KOPT-K1 (cell line): ENCODE data around the gene CERS3.
"Not testable (repeated sequence)": the region's sequence is repeated elsewhere in the genome, so short reads cannot be mapped to it uniquely, and the experiment has no call there.

Experiments used
- H3K27ac ChIP-seq: fragments of 200-600 bp; sonication (generic); 2 replicates; pipeline ENCODE4 v1.5.1; 2016; ENCODE audit warnings: antibody characterized with exemption, mild to moderate bottlenecking, low read depth, low read length; ENCODE audit not compliant: poor library complexity, severe bottlenecking
- H3K36me3 ChIP-seq: fragments of 200-600 bp; sonication (generic); 2 replicates; pipeline ENCODE4 v1.5.1; 2017; ENCODE audit warnings: antibody characterized with exemption, mild to moderate bottlenecking, low read length, moderate library complexity; ENCODE audit not compliant: insufficient read depth
- H3K9me3 ChIP-seq: fragments of 200-600 bp; sonication (generic); 2 replicates; pipeline ENCODE4 v1.5.1; 2017; ENCODE audit warnings: antibody characterized with exemption, low read length, mild to moderate bottlenecking; ENCODE audit not compliant: insufficient read depth, poor library complexity, severe bottlenecking

CERS3 gene

DNA sequence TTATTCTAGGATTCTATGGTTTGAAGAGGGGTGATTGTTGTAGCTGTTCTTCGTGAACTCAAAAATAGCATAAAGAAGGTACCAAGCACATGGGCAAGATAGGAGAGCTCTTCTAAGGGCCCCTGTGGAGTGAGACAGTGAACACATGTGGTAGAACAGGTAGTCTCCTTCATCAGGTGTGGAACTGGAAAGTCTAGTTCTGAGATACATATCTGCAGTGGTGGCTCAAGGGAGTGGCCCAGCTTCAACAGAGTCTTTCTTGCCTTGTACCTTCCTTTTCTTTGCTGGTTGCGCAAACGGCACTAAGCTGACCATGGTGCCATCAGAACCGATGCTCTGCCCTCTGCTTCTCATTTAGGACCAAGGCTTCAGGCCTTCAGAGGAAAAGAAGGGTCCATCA lies 65.2 kb downstream of the CERS3 start:
- H3K27ac ChIP-seq: no peak overlapping the region
- no peaks in the 10 kb centered on the region for H3K9me3 ChIP-seq
- H3K36me3 ChIP-seq: no peaks in the 10 kb centered on the region

DNA sequence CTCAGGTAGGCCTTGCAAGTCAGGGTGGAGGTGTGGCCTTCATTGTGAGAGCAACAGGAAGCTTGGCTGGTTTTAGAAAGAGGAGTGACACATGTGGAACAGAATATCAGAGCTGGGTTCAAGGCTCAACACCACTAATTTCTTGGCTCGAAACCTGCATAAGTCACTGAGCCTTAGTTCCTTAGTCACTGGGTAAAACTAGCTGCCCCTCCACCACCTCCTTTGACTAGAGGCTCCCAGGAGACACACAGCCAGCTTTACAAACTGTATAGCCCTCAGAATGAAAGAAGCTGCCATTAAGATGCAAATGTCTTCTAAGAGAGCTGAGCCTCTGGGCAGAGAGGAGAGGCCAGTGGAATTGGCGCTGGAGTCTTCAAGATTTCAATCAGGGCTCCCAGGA lies 67.7 kb downstream of the CERS3 start:
- Histone ChIP-seq H3K36me3 (no peaks in the 10 kb centered on the region), H3K27ac (no peak overlapping the region), H3K9me3 (no peaks in the 10 kb centered on the region)

DNA sequence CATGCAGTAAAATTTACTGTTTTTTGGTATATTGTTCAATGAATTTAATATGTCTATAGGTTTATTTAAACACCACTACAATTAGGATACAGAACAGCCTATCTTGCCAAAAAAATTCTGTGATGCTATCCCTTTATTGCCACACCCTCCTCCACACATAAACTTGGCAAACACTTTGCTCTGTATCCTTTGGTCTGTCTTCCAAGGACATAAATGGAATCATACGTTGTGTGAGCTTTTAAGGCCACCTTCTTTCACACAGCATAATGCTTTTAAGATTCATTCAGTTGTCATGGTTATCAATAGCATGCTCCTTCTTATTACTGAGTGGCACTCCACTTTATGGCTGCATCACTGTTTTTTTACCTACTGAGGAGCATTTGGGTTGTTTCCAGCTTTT lies 71.5 kb downstream of the CERS3 start:
- Histone ChIP-seq H3K36me3 (no peaks in the 10 kb centered on the region), H3K27ac (no peak overlapping the region), H3K9me3 (no peaks in the 10 kb centered on the region)

DNA sequence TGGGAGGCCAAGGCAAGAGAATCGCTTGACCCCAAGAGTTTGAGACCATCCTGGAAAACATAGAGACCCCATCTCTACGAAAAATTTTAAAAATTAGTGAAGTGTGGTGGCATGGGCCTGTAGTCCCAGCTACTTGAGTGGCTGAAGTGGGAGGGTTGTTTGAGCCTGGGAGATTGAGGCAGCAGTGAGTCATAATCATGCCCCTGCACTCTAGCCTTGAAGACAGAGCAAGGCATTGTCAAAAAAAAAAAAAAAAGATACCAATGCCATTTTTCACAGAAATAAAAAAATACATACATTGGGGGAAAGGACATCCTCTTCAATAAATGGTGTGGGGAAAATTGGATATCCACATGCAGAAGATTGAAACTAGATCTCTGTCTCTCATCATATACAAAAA lies 74.6 kb downstream of the CERS3 start:
- no peaks in the 10 kb centered on the region for H3K36me3 ChIP-seq

DNA sequence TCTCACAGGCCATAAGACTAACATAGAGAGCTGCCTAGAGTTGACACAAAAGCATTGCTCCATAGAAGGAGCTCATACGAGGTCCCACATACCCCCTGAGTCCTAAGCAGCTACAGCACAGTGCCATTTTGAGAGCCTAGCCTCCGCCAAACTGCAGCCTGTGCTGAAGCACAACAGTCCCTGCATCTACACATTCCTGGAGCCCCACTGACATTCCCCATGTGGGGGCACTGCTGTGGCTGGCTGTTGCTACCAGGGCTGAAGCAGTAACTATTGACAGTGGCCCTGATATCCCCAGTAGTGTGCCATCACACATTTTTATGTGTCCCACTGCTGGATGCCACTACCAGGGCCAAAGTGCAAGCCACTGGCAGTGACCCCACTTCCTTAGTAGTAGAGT lies 80.3 kb downstream of the CERS3 start:
- H3K27ac ChIP-seq: no peak overlapping the region
- no peaks in the 10 kb centered on the region for H3K36me3 ChIP-seq
- no peaks in the 10 kb centered on the region for H3K9me3 ChIP-seq

More for the DNA sequence above, 74.6 kb downstream of the CERS3 start:
- no peaks in the 10 kb centered on the region for H3K9me3 ChIP-seq
- H3K27ac ChIP-seq: no peak overlapping the region

DNA sequence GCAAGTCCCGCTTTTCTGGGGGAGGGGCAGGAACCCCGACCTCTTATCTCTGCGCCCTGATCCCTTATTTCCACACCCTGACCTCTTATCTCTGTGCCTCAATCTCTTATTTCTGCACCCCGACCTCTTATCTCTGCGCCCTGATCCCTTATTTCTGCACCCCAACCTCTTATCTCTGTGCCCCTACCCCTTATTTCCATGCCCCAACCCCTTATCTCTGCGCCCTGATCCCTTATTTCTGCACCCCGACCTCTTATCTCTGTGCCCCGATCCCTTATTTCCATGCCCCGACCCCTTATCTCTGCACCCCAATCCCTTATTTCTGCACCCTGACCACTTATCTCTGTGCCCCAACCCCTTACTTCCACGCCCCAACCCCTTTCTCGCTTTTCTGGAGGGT lies 87.7 kb downstream of the CERS3 start:
- H3K9me3 ChIP-seq, H3K36me3 ChIP-seq, H3K27ac ChIP-seq: not testable (repeated sequence)

DNA sequence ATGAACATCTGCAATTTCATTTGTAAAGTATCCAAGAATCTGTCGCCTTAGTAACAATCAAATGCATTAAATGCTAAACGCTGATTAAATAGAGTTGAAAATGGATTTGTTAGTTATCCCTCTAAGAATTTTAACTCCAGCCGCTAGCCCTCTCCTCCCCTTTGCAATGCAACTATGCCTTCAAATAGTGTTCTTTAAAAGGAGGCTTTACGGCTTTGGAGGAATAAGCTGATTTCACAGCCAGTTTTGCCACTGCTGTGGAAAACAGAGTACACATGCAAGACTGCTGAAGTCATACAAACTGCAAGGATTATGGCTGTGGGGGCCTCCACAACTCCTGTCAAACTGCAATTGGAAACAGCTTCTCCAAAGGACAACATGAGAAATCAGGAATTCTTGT lies 89.2 kb downstream of the CERS3 start:
- no peaks in the 10 kb centered on the region for H3K9me3 ChIP-seq
- H3K36me3 ChIP-seq: no peaks in the 10 kb centered on the region
- no peak overlapping the region for H3K27ac ChIP-seq

DNA sequence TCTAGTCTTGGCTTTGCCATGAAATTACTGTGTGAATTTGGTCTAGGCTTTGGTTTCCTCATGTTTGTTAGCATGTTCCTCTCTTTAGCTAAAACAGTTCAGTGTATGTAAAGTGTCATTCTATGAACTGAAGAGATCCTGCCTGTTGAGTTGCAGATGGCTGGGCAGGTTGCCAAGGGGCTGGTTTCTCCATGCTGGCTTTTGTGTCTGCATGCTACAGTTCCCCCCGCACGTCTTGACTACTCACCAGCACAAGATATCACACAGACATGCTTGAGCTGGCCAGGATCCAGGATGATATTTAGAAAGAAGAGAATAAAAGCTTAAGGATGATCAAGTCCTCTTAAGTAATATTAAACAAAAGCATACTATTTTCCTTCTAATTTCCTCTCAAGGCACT lies 90.2 kb downstream of the CERS3 start:
- no peaks in the 10 kb centered on the region for H3K9me3 ChIP-seq
- H3K27ac ChIP-seq: no peak overlapping the region
- no peaks in the 10 kb centered on the region for H3K36me3 ChIP-seq

DNA sequence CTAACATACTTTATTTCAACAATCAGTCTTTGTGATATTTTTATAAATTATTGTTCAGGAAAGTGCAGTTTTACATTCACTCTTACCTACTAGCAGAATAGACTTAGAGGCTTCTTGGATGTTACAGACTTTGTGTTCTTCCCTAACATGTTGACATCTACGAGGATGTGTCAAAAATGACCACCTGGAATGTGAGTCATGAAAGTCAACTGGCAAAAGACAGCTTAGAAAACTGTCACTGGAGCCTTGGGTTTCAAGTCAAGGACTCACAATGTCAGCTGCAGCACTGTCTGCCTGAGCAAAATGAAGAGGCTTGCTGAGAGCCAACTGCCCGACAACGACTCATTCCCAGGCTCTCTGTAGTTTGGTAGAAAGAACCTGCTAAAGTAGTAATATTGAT lies 91.5 kb downstream of the CERS3 start:
- H3K27ac ChIP-seq: no peak overlapping the region
- H3K9me3 ChIP-seq: no peaks in the 10 kb centered on the region
- H3K36me3 ChIP-seq: no peaks in the 10 kb centered on the region

DNA sequence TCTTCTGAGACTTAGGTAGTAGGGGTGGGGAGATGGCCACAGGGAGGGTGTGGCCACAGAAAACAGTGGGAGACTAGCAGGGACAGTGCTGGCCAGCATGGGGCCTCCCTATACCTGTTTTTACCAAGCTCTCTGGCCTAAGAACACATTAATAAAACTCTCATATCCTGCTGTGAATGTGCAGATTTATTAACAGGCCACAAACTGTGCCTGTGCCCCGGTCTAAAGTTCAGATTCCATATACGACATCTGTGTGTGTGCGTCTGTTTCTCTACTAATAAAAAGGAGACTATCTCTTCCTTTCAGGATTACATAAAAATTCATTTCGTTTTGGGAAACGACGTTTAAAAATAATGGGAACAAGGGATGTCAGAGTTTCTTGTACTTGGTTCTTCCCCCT lies 94.2 kb downstream of the CERS3 start:
- H3K27ac ChIP-seq: no peak overlapping the region
- no peaks in the 10 kb centered on the region for H3K36me3 ChIP-seq
- no peaks in the 10 kb centered on the region for H3K9me3 ChIP-seq

DNA sequence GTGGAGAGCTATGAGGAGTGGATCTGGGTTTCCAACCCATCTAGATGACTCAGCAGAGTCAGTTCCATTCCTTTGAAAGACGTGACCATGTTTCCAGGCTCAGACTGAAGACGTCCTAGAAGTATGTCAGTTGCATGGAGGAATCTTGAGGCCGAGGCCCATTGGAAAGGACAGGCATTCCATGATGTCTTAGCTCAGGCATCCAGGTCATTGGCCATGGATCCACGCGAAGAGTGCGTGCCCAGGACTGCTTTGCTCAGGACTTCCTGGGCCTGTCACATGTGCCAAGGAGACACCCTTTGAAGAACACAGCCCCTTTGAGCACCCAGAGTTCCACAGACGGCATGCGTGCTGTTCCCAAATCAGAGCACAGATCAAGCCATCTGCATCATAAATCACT lies 94.7 kb downstream of the CERS3 start:
- Histone ChIP-seq H3K9me3 (no peaks in the 10 kb centered on the region), H3K27ac (no peak overlapping the region), H3K36me3 (no peaks in the 10 kb centered on the region)

DNA sequence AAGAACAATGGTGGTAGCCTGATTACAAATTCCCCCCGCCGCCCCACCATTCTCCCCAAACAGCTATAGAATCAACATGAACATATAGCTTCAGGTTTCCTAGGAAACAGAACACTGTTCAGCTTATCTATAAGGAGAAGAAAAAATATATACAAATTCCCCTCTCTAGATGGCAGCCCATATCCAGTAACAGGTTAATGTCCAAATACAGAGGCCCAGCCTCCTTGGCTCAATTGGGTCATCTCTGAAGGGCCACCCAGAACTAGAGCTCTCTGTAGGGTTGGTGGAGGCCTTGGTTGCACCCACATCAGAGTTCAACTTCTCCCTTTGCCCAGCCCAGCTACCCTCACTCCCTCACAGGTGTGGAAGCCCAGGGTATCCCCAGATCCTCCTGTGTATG lies 95.4 kb downstream of the CERS3 start:
- Histone ChIP-seq H3K36me3 (no peaks in the 10 kb centered on the region), H3K9me3 (no peaks in the 10 kb centered on the region), H3K27ac (no peak overlapping the region)

DNA sequence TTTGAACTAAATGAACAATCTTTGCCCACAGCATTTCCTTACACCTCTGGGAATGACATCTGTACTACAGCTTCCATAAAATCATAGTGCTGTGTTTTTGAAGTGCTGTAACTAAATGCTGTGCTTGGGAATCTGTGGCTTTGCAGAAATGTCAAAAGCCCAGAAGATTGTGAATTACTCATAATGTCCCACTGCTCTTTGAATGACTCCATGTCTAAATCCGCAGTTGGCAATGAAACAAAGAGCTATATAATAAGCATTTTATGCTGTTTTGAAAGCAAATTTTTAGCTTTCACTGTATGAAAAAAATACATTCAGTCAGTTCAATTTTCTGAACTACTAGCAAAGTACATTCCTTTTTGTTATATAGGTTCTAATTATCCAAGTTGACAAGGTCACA lies 98.3 kb downstream of the CERS3 start:
- Histone ChIP-seq H3K36me3 (no peaks in the 10 kb centered on the region), H3K9me3 (no peaks in the 10 kb centered on the region), H3K27ac (no peak overlapping the region)

DNA sequence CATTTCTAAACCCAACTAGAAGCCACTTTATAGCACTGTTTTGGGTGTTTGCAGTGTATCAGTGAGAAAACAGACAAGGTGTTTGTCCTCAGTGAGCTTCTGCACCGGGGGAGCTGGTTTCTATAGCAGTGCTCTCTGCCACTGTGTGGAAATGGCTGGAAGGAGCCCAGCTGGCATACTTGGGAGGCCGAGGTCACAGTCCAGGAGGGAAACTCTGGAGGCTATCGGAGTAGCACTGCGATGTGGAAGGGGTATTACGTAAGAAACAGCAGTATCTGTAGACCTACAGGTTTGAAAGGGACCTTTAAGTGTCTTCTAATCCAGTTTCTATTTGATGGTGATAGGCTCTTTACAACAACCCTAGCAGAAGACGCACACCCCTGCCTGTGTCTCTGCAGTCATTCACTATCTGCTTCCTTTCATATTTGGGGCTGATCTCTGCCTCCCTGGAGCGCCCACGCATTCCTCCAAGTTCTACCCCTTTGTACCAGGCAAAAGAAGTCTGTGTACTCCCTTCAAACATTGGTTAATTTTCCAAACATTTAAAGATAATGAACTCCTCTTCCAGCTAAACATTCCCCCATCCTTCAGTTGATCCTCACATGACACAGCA lies 99.5 kb downstream of the CERS3 start:
- H3K36me3 ChIP-seq: no peaks in the 10 kb centered on the region
- H3K27ac ChIP-seq: no peak overlapping the region
- H3K9me3 ChIP-seq: no peaks in the 10 kb centered on the region

DNA sequence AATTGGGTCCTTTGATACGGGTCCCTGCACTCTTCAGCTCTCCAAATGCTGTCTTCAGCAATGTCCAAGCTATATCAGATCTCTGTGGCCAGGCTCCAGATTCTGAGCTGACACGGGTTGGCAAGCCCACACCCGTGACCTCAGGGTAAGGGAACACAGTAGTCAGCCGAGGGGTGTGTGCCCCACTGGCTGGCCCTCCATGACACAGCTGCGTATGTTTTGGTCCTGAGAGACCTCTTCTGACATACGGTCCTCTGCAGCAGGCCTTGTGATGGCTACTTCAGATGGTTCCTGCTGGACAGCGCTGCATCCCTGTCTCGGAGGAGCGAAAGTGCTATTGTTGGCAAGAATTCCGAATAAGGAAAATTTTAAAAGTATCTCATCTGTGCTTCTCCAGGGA lies 101.8 kb downstream of the CERS3 start:
- Histone ChIP-seq H3K27ac (no peak overlapping the region), H3K9me3 (no peaks in the 10 kb centered on the region), H3K36me3 (no peaks in the 10 kb centered on the region)

DNA sequence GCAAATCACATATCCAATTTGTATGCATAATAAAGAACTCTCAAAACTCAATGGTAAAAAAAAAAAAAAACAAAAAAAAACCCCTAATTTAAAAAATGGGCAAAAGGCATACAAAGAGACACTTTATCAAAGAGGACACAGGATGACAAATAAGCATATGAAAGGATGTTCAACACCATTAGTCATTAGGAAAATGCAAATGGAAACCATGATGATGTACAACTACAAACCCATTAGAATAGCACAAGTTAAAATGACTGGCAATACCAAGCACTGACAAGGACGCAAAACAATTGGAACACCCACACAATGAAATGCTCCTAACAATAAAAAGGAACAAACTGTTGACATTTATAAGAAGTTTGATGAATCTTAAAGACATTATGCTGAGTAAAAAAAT lies 123.6 kb downstream of the CERS3 start:
- H3K9me3 ChIP-seq: peaks cover 10% of the 10 kb centered on the region

DNA sequence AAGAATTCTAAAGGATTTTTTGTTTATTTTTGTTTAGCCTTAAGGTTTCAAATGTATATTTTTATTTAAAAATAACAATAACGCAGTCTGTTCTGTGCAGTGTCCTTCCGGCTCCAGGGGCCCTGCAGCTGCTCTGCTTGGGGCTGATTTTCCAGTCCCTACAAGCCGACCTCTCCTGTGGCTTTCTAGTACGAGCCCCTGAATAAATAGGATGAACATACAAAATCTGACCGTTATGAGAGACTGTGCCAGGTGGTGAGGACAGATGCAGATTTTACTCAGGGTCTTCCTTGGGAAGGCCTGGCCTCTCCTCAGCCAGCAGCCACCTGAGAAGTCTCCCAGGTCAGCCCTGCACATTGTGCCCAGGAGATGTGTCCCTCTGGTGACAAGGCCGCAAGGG lies 127.8 kb downstream of the CERS3 start:
- Histone ChIP-seq H3K27ac (no peak overlapping the region), H3K9me3 (no peaks in the 10 kb centered on the region)

More for the DNA sequence above, 123.6 kb downstream of the CERS3 start:
- Histone ChIP-seq H3K27ac (no peak overlapping the region), H3K36me3 (no peaks in the 10 kb centered on the region)

More for the DNA sequence above, 127.8 kb downstream of the CERS3 start:
- H3K36me3 ChIP-seq: no peaks in the 10 kb centered on the region
